DND-41 (cell line): ENCODE results near the gene DLG2.

ENCODE experiments used
- ATAC-seq: fragments of 200-7000 bp; cut with Tn5 transposase; 3 replicates; pipeline ENCODE4 v1.9.1; 2021; ENCODE audit warnings: low read depth; ENCODE audit not compliant: insufficient read depth
- DNase-seq: peaks from one replicate; pipeline ENCODE4 v3.0.0-alpha.2; 2020
- H2AFZ ChIP-seq: 2 replicates; pipeline ENCODE4 v1.6.0; 2012; ENCODE audit warnings: low read depth, low read length
- H3K27ac ChIP-seq: 2 replicates; pipeline ENCODE4 v1.5.1; 2012; ENCODE audit warnings: low read length, inconsistent platforms
- H3K27me3 ChIP-seq: fragments of 200-600 bp; sonication (generic); 2 replicates; pipeline ENCODE4 v1.6.0; 2012; ENCODE audit warnings: low read length, mild to moderate bottlenecking, inconsistent platforms; ENCODE audit not compliant: insufficient read depth, poor library complexity
- H3K36me3 ChIP-seq: 2 replicates; pipeline ENCODE4 v1.5.1; 2012; ENCODE audit warnings: low read length, inconsistent platforms; ENCODE audit not compliant: insufficient read depth
- H3K4me1 ChIP-seq: 2 replicates; pipeline ENCODE4 v1.5.1; 2012; ENCODE audit warnings: mild to moderate bottlenecking, low read length; ENCODE audit not compliant: insufficient read depth
- H3K4me2 ChIP-seq: 2 replicates; pipeline ENCODE4 v1.6.0; 2012; ENCODE audit warnings: mild to moderate bottlenecking, moderate library complexity, low read length, inconsistent platforms; ENCODE audit not compliant: insufficient read depth
- H3K4me3 ChIP-seq, 2 experiments: fragments of 200-600 bp in 1 of 2; shearing (Covaris generic) in 1 of 2; 2 replicates each; pipeline ENCODE4 v1.5.1; 2012 to 2016; ENCODE audit warnings: inconsistent platforms in 2 of 2, low read length in 2 of 2, mild to moderate bottlenecking in 2 of 2, low read depth in 1 of 2, moderate library complexity in 1 of 2
- H3K79me2 ChIP-seq: 2 replicates; pipeline ENCODE4 v1.6.0; 2012; ENCODE audit warnings: low read length, inconsistent platforms; ENCODE audit not compliant: insufficient read depth
- H3K9ac ChIP-seq: 2 replicates; pipeline ENCODE4 v1.6.0; 2012; ENCODE audit warnings: low read depth, mild to moderate bottlenecking, inconsistent platforms, low read length, moderate library complexity
- H3K9me3 ChIP-seq: 2 replicates; pipeline ENCODE4 v1.5.1; 2012; ENCODE audit warnings: low read length, moderate library complexity, mild to moderate bottlenecking, inconsistent platforms; ENCODE audit not compliant: insufficient read depth, severe bottlenecking
- H4K20me1 ChIP-seq: 2 replicates; pipeline ENCODE4 v1.6.0; 2012; ENCODE audit warnings: low read length; ENCODE audit not compliant: insufficient read depth
- CTCF ChIP-seq: IDR thresholded peaks from 2 replicates; pipeline ENCODE4 v1.5.1; 2012; ENCODE audit warnings: borderline replicate concordance, low read length, moderate library complexity, mild to moderate bottlenecking; ENCODE audit not compliant: poor library complexity, severe bottlenecking; ENCODE audit errors: extremely low read depth
- EZH2 ChIP-seq: IDR thresholded peaks from 3 replicates; pipeline ENCODE4 v1.6.1; 2012; ENCODE audit warnings: borderline replicate concordance, low read depth, mild to moderate bottlenecking, moderate library complexity, low read length, inconsistent platforms; ENCODE audit not compliant: severe bottlenecking

Gene DLG2

GRCh38 chr11:85094795-85095194 is 532.3 kb downstream of the DLG2 start:
- Histone ChIP-seq H3K9ac (no peak overlapping the region), H3K79me2 (no peaks in the 10 kb centered on the region), H3K4me1 (no peaks in the 10 kb centered on the region), H2AFZ (no peak overlapping the region), H3K9me3 (no peaks in the 10 kb centered on the region), H3K4me2 (no peak overlapping the region), H3K4me3 (no peak overlapping the region), H3K27me3 (no peaks in the 10 kb centered on the region), H4K20me1 (no peaks in the 10 kb centered on the region), H3K27ac (no peak overlapping the region), H3K36me3 (no peaks in the 10 kb centered on the region)
- ATAC-seq (no peak), DNase-seq (no peak)
- TF ChIP-seq EZH2: no peak
- no peak for TF ChIP-seq CTCF

GRCh38 chr11:85089654-85090053 is 537.5 kb downstream of the DLG2 start:
- H4K20me1 ChIP-seq: no peaks in the 10 kb centered on the region
- no peak overlapping the region for H3K4me2 ChIP-seq

GRCh38 chr11:85088286-85088685 is 538.9 kb downstream of the DLG2 start:
- H2AFZ ChIP-seq: no peak overlapping the region
- ATAC-seq: no peak
- no peaks in the 10 kb centered on the region for H3K4me1 ChIP-seq
- H3K4me3 ChIP-seq: no peak overlapping the region
- no peaks in the 10 kb centered on the region for H3K36me3 ChIP-seq
- no peaks in the 10 kb centered on the region for H3K27me3 ChIP-seq
- no peak overlapping the region for H3K4me2 ChIP-seq
- DNase-seq: no peak
- H3K9me3 ChIP-seq: no peaks in the 10 kb centered on the region
- no peaks in the 10 kb centered on the region for H3K79me2 ChIP-seq
- H4K20me1 ChIP-seq: no peaks in the 10 kb centered on the region
- H3K9ac ChIP-seq: no peak overlapping the region
- H3K27ac ChIP-seq: no peak overlapping the region
- no peak for TF ChIP-seq EZH2
- TF ChIP-seq CTCF: no peak

More at GRCh38 chr11:85089654-85090053, 537.5 kb downstream of the DLG2 start:
- no peaks in the 10 kb centered on the region for H3K4me1 ChIP-seq
- H3K27me3 ChIP-seq: no peaks in the 10 kb centered on the region
- DNase-seq: no peak
- H3K27ac ChIP-seq: no peak overlapping the region
- no peaks in the 10 kb centered on the region for H3K9me3 ChIP-seq
- TF ChIP-seq EZH2 (no peak), CTCF (no peak)
- no peak for ATAC-seq
- no peak overlapping the region for H2AFZ ChIP-seq
- no peaks in the 10 kb centered on the region for H3K79me2 ChIP-seq
- no peaks in the 10 kb centered on the region for H3K36me3 ChIP-seq
- H3K9ac ChIP-seq: no peak overlapping the region
- no peak overlapping the region for H3K4me3 ChIP-seq
